Smooth muscle cell (in vitro differentiated cells): ENCODE data around the gene LLGL2. TPM values are rescaled to one million over a fixed set of nuclear protein-coding genes. Genes with fewer than 3 reads are reported as not detected.

Source experiments
- DNase-seq: peaks from one replicate; lab custom pipeline; 2025; ENCODE audit not compliant: unreplicated experiment; lab: John Stamatoyannopoulos, UW
- H2AFZ ChIP-seq: fragments of 200-600 bp; sonication (generic); 2 replicates; pipeline ENCODE4 v1.6.0; 2016; ENCODE audit warnings: antibody characterized with exemption, low read depth, mild to moderate bottlenecking
- H3F3A ChIP-seq: fragments of 200-600 bp; sonication (generic); 2 replicates; pipeline ENCODE4 v1.6.0; 2017; ENCODE audit warnings: antibody characterized with exemption, low read depth
- H3K27ac ChIP-seq: fragments of 200-600 bp; sonication (generic); 2 replicates; pipeline ENCODE4 v1.5.1; 2016; ENCODE audit warnings: low read depth, mild to moderate bottlenecking
- H3K27me3 ChIP-seq: fragments of 200-600 bp; sonication (generic); 2 replicates; pipeline ENCODE4 v1.6.1; 2016; ENCODE audit warnings: low read depth, mild to moderate bottlenecking
- H3K36me3 ChIP-seq: fragments of 200-600 bp; sonication (generic); 2 replicates; pipeline ENCODE4 v1.5.1; 2016; ENCODE audit warnings: low read depth
- H3K4me1 ChIP-seq: fragments of 200-600 bp; sonication (generic); 2 replicates; pipeline ENCODE4 v1.5.1; 2016; ENCODE audit warnings: low read depth
- H3K4me2 ChIP-seq: fragments of 200-600 bp; sonication (generic); 2 replicates; pipeline ENCODE4 v1.6.0; 2016; ENCODE audit warnings: mild to moderate bottlenecking
- H3K4me3 ChIP-seq: fragments of 200-600 bp; sonication (generic); 2 replicates; pipeline ENCODE4 v1.5.1; 2016; ENCODE audit warnings: mild to moderate bottlenecking
- H3K79me2 ChIP-seq: fragments of 200-600 bp; sonication (generic); 2 replicates; pipeline ENCODE4 v1.6.0; 2016; ENCODE audit warnings: low read depth, mild to moderate bottlenecking
- H3K9ac ChIP-seq: fragments of 200-600 bp; sonication (generic); 2 replicates; pipeline ENCODE4 v1.6.0; 2016; ENCODE audit warnings: low read depth
- H3K9me3 ChIP-seq: fragments of 200-600 bp; sonication (generic); replicated peaks from 2 replicates; pipeline ENCODE4 v1.5.1; 2016; ENCODE audit warnings: low read depth
- H4K20me1 ChIP-seq: fragments of 200-600 bp; sonication (generic); 2 replicates; pipeline ENCODE4 v1.6.0; 2016; ENCODE audit warnings: low read depth
- WGBS: methylation state at CpG from one replicate; pipeline ENCODE4 v1.1.7; 2016; ENCODE audit warnings: low lambda C conversion rate; 5-methylcytosine and 5-hydroxymethylcytosine counted together
- polyA plus RNA-seq: library from polyadenylated mRNA; unstranded; fragments of >200 nt; fragmentation: Nextera tagmentation; extraction: Ambion mirVana; gene quantifications from 2 replicates; pipeline ENCODE4 v1.2.1, GENCODE V29; 2016
- total RNA-seq: library from RNA; depleted of rRNA; stranded (reverse); fragments of >200 nt; gene quantifications from 2 replicates; pipeline ENCODE4 v1.2.3, GENCODE V29; 2014
- TF ChIP-seq, protein P1 (sequence below): fragments of 200-600 bp; sonication (generic); IDR thresholded peaks from 2 replicates; pipeline ENCODE4 v1.5.1; 2017; ENCODE audit warnings: borderline replicate concordance, mild to moderate bottlenecking, antibody characterized with exemption; ENCODE audit not compliant: insufficient read depth, poor library complexity, severe bottlenecking

The LLGL2 gene
- total and polyA plus RNA-seq, 2 experiments from 2014 or later = 9.9 to 12.7 TPM

DNA sequence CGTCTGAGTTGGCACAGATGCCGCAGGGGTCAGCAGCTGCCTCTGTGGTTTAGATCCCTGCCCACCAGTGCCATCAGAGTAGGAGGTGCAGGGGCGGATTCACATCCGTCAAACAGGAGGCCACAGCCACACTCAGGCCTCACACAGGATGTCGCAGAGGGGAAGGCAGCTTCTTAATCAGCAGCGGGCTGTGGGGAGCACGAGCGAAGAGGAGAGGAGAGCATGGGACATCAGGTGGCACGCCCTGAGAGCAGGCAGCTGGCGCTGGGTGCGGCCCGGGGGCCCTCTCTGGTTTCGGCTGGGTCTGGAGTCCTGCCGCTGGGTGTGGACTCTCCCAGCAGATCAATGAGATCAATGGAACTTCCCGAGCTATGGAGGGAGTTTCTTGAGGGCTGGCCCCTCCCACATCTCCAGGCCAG lies 9.6 kb downstream of the LLGL2 start:
- no peaks in the 10 kb centered on the region for H3F3A ChIP-seq
- no peak overlapping the region for H3K27ac ChIP-seq
- H3K4me2 ChIP-seq = no peak overlapping the region
- H3K79me2 ChIP-seq = no peaks in the 10 kb centered on the region
- no peaks in the 10 kb centered on the region for H3K27me3 ChIP-seq
- no peaks in the 10 kb centered on the region for H4K20me1 ChIP-seq
- no peak overlapping the region for H2AFZ ChIP-seq
- H3K9ac ChIP-seq = no peak overlapping the region
- TF ChIP-seq, protein P1, sequence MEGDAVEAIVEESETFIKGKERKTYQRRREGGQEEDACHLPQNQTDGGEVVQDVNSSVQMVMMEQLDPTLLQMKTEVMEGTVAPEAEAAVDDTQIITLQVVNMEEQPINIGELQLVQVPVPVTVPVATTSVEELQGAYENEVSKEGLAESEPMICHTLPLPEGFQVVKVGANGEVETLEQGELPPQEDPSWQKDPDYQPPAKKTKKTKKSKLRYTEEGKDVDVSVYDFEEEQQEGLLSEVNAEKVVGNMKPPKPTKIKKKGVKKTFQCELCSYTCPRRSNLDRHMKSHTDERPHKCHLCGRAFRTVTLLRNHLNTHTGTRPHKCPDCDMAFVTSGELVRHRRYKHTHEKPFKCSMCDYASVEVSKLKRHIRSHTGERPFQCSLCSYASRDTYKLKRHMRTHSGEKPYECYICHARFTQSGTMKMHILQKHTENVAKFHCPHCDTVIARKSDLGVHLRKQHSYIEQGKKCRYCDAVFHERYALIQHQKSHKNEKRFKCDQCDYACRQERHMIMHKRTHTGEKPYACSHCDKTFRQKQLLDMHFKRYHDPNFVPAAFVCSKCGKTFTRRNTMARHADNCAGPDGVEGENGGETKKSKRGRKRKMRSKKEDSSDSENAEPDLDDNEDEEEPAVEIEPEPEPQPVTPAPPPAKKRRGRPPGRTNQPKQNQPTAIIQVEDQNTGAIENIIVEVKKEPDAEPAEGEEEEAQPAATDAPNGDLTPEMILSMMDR = no peak
- no peaks in the 10 kb centered on the region for H3K9me3 ChIP-seq
- WGBS = 91% methylated on average over 14 of the region's 15 CpGs
- H3K36me3 ChIP-seq = no peaks in the 10 kb centered on the region
- DNase-seq = no peak
- no peaks in the 10 kb centered on the region for H3K4me1 ChIP-seq
- H3K4me3 ChIP-seq = no peak overlapping the region

DNA sequence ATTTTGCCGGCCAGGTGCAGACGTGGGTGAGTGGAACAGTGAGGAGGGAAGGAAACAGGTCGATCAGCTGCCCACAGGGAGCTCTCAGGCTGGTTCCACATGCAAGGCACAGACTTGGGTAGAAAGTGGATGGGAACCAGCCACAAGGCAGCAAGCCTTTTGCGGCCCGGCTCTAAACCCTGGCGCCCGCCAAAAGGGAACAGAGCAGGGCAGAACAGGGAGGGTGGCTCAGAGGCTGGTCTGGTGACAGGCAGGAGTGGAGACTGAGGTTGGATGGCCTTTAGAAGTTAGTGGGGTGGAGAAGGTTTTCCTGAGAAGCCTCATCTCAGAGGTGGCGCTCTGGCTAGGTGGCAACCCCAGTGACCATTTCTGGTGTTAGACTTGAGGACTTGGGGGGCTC lies 10.4 kb downstream of the LLGL2 start:
- Histone ChIP-seq H3K9ac (no peak overlapping the region), H3K27me3 (no peaks in the 10 kb centered on the region), H4K20me1 (no peaks in the 10 kb centered on the region), H3K27ac (no peak overlapping the region), H3K9me3 (no peaks in the 10 kb centered on the region), H3K36me3 (no peaks in the 10 kb centered on the region), H3F3A (no peaks in the 10 kb centered on the region), H3K4me2 (no peak overlapping the region), H3K4me3 (no peak overlapping the region), H2AFZ (no peak overlapping the region), H3K79me2 (no peaks in the 10 kb centered on the region), H3K4me1 (no peaks in the 10 kb centered on the region)
- DNase-seq = no peak
- 98% methylated on average over 8 of the region's 8 CpGs for WGBS
- TF ChIP-seq, protein P1 = no peak

DNA sequence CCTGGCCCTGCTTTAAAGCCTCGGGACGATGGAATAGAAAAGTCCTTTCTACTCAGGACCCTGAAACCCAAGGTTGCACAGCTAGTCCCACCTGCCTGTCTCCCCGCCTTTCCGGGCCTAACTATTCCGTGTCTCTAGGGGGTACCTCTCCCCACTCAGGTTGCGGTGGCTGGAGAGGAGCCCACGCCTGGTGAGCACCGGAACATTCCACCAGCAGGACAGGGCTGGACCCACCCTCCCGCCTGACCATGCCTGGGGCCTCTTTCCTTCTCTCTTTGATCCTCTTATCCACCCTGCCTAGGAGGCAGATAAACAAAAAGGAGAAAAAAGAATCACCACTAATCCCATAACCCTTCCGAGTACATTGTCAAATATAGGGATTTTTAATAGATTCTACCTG lies 10.9 kb downstream of the LLGL2 start:
- Histone ChIP-seq H2AFZ (no peak overlapping the region), H4K20me1 (no peaks in the 10 kb centered on the region), H3K9me3 (no peaks in the 10 kb centered on the region), H3K4me3 (no peak overlapping the region), H3K4me2 (no peak overlapping the region), H3F3A (no peaks in the 10 kb centered on the region), H3K27ac (no peak overlapping the region), H3K9ac (no peak overlapping the region), H3K36me3 (no peaks in the 10 kb centered on the region), H3K27me3 (no peaks in the 10 kb centered on the region), H3K4me1 (no peaks in the 10 kb centered on the region), H3K79me2 (no peaks in the 10 kb centered on the region)
- DNase-seq = no peak
- 76% methylated on average over 10 of the region's 10 CpGs for WGBS
- TF ChIP-seq, protein P1 = no peak

DNA sequence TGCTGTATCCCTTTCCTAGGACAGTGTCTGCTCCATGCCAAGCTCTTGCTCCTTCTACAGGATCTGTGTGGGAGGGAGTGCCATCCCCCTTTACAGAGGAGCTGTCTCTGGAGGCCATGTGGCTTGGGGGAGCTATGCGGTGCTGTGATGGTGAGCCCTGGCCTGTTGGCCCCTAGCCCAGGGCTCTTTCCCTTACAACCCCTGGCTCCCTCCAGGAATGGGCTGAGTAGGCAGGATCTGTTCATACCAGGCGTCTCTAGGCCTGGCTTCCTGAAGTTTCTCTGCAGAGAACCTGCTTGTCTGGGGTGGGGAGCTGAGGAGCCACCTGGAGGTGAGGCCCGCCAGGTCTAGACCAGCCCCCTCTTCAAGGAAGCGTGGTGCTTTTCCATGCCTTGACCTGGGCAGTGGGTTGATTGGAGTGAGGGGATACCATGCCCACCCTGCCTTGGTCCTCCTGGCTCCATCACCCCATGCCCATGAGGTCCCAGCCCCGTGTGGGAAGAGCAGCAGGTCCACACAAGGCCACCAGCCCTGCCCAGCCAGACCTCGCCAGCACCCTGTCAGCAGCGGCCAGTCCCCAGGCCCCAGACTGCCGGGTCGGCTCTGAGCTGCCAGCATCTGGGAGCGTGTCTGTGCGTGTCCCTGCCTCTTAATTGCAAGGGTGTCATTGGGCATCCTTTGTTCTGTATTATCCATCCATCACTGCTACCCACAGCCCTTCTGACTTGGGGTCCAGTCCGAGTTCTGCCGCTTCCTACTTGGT lies 14.7 kb downstream of the LLGL2 start:
- Histone ChIP-seq H3F3A (no peaks in the 10 kb centered on the region), H3K79me2 (no peaks in the 10 kb centered on the region), H3K4me1 (no peaks in the 10 kb centered on the region), H3K27me3 (no peaks in the 10 kb centered on the region), H3K9ac (no peak overlapping the region), H3K4me3 (no peak overlapping the region), H3K36me3 (no peaks in the 10 kb centered on the region), H3K4me2 (peak overlapping the region; percentile 31), H3K9me3 (no peaks in the 10 kb centered on the region), H3K27ac (no peak overlapping the region), H4K20me1 (no peaks in the 10 kb centered on the region), H2AFZ (no peak overlapping the region)
- no peak for DNase-seq
- WGBS = 77% methylated on average over 13 of the region's 13 CpGs
- TF ChIP-seq, protein P1 = no peak
